ENCODE measurements around the gene RHOH. TPM values are rescaled to one million over a fixed set of nuclear protein-coding genes. Genes with fewer than 3 reads are reported as not detected.
A peak's percentile ranks its signal among the peaks of the same experiment; 100 is the strongest.
"Not testable (repeated sequence)": the region's sequence is repeated elsewhere in the genome, so short reads cannot be mapped to it uniquely, and the experiment has no call there.

RHOH gene
- total RNA-seq, 2 experiments from 2014 or later: 87.5 to 92.7 TPM

DNA sequence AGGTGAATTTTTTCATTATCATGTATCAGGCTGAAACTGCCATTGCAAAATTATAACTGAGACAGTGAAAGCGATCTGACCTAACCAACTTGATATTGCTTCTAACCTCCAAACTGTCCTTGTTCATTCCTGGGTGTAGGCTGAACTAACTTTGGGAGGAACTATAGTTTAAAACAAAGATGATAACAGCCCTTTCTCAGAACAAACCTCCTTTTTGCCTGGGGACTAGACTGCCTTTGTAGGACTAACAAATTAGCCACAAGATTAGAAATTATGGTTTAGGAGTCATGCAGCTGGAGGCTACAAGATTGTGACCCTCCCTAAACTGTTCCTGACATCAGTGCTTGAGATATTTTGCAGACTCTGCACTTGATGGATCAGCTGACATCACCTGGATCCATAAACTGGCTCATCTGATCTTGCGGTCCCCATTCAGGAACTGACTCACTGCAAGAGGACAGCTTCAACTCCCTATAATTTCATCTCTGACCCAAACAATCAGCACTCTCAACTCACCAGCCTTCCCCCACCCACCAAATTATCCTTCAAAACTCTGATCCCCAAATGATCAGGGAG lies 93.9 kb downstream of the RHOH start:
- H3K9me3 Mint-ChIP-seq; DNase-seq; H3K27me3 Mint-ChIP-seq (ENCODE audit: low read depth); H3K36me3 Mint-ChIP-seq (ENCODE audit: low read depth); H3K4me3 Mint-ChIP-seq; intact Hi-C loops (cut with micrococcal nuclease): not testable (repeated sequence)
- H3K27ac Mint-ChIP-seq: peak overlapping the region; percentile 3
- H3K4me1 Mint-ChIP-seq (ENCODE audit: low read depth): peaks cover 53% of the 10 kb centered on the region
- CTCF ChIA-PET: interaction anchor here (0.6 to 1.8 kb wide), 9 partner anchors 10 to 71 kb away, joined by 3 to 7 read pairs (median 4); no protein-coding TSS in a partner anchor

DNA sequence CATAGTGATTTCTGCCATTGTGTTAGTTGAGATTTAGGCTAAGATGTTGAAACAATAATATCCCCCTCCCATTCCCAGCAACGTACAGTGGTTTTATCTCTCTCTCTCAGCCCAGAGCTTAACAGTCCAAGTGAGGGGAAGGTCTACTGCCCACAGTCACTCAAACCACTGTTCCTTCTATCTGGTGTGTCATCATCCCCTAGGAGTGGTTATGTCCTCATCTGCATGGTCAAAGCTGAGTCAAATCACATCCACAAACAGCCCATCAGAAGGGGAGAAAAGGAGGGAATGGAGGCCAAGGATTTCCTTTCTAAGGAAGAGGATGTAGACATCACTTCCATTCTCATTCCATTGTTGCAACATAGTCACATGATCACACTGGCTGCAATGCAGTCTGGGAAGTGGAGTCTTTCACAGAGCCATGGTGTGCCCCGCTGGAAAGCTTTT lies 95.5 kb downstream of the RHOH start:
- Mint-ChIP-seq H3K27me3 (ENCODE audit: low read depth) (no peaks in the 10 kb centered on the region), H3K4me1 (ENCODE audit: low read depth) (peaks cover 52% of the 10 kb centered on the region), H3K4me3 (no peak overlapping the region), H3K9me3 (no peaks in the 10 kb centered on the region), H3K36me3 (ENCODE audit: low read depth) (no peaks in the 10 kb centered on the region), H3K27ac (no peak overlapping the region)
- DNase-seq: no peak
- CTCF ChIA-PET: interaction anchor here (1.4 to 1.8 kb wide), 2 partner anchors 9 to 14 kb away, joined by 5 read pairs; no protein-coding TSS in a partner anchor
- intact Hi-C loops (cut with micrococcal nuclease): no loop called here

DNA sequence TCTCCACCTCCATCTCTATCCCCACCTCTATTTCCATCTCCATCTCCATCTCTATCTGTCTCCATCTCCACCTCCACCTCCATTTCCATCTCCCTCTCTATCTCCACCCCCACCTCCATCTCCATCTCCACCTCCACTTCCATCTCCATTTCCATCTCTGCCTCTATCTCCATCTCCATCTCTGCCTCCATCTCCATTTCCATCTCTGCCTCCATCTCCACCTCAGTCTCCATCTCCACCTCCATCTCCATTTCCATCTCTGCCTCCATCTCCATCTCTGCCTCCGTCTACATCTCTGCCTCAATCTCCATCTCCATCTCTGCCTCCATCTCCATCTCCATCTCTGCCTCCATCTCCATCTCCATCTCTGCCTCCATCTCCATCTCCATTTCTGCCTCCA lies 97.5 kb downstream of the RHOH start:
- no peak overlapping the region for H3K4me3 Mint-ChIP-seq
- H3K27ac Mint-ChIP-seq: no peak overlapping the region
- H3K36me3 Mint-ChIP-seq (ENCODE audit: low read depth): no peaks in the 10 kb centered on the region
- intact Hi-C loops (cut with micrococcal nuclease): no loop called here
- H3K9me3 Mint-ChIP-seq: no peaks in the 10 kb centered on the region
- CTCF ChIA-PET: interaction anchor here (0.6 kb wide), 1 partner anchor 202 kb away, joined by 5 read pairs; no protein-coding TSS in a partner anchor
- peaks cover 57% of the 10 kb centered on the region for H3K4me1 Mint-ChIP-seq (ENCODE audit: low read depth)
- DNase-seq: no peak
- H3K27me3 Mint-ChIP-seq (ENCODE audit: low read depth): no peaks in the 10 kb centered on the region

DNA sequence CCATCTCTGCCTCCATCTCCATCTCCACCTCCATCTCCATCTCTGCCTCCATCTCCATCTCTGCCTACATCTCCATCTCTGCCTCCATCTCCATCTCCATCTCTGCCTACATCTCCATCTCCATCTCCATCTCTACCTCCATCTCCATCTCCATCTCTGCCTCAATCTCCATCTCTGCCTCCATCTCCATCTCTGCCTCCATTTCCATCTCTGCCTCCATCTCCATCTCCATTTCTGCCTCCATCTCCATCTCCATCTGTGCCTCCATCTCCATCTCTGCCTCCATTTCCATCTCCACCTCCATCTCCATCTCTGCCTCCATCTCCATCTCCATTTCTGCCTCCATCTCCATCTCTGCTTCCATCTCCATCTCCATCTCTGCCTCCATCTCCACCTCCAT lies 98.2 kb downstream of the RHOH start:
- DNase-seq; intact Hi-C loops (cut with micrococcal nuclease); H3K27ac Mint-ChIP-seq; H3K36me3 Mint-ChIP-seq (ENCODE audit: low read depth); H3K27me3 Mint-ChIP-seq (ENCODE audit: low read depth); CTCF ChIA-PET; H3K4me3 Mint-ChIP-seq; H3K9me3 Mint-ChIP-seq: not testable (repeated sequence)
- peaks cover 56% of the 10 kb centered on the region for H3K4me1 Mint-ChIP-seq (ENCODE audit: low read depth)

DNA sequence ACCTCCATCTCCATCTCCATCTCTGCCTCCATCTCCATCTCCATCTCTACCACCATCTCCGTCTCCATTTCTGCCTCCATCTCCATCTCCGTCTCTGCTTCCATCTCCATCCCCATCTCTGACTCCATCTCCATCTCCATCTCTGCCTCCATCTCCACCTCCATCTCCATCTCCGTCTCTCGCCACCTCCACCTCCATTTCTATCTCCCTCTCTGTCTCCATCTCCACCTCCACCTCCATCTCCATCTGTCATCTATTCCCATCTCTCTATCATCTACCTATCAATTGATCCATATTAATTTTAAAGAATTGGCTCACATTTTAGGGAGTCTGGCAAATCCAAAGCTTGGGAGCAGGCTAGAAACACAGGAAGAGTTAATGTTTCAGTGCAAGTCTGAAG lies 98.7 kb downstream of the RHOH start:
- H3K4me1 Mint-ChIP-seq (ENCODE audit: low read depth): peaks cover 56% of the 10 kb centered on the region
- no peaks in the 10 kb centered on the region for H3K9me3 Mint-ChIP-seq

More for the DNA sequence above, 98.7 kb downstream of the RHOH start:
- H3K36me3 Mint-ChIP-seq (ENCODE audit: low read depth): no peaks in the 10 kb centered on the region
- no peaks in the 10 kb centered on the region for H3K27me3 Mint-ChIP-seq (ENCODE audit: low read depth)
- no peak overlapping the region for H3K27ac Mint-ChIP-seq
- CTCF ChIA-PET: no interaction called here
- no peak for DNase-seq
- intact Hi-C loops (cut with micrococcal nuclease): no loop called here
- no peak overlapping the region for H3K4me3 Mint-ChIP-seq

Other genes starting within 250 kb of the RHOH start
- 10 to 100 TPM; 86.8 to 89.1 TPM for gene PDS5A, start 219.1 kb upstream of the RHOH start, total RNA-seq
- 10 to 100 TPM; 17.5 to 18.8 TPM for gene N4BP2, start 140.2 kb upstream of the RHOH start, total RNA-seq
- gene CHRNA9, start 138.3 kb downstream of the RHOH start, total RNA-seq: not detected